MV-4-11 (cell line): ENCODE data around the gene HSD3B7.

ENCODE experiments used
- DNase-seq: peaks from one replicate; lab custom pipeline; 2025; lab: John Stamatoyannopoulos, UW

Gene HSD3B7

DNA sequence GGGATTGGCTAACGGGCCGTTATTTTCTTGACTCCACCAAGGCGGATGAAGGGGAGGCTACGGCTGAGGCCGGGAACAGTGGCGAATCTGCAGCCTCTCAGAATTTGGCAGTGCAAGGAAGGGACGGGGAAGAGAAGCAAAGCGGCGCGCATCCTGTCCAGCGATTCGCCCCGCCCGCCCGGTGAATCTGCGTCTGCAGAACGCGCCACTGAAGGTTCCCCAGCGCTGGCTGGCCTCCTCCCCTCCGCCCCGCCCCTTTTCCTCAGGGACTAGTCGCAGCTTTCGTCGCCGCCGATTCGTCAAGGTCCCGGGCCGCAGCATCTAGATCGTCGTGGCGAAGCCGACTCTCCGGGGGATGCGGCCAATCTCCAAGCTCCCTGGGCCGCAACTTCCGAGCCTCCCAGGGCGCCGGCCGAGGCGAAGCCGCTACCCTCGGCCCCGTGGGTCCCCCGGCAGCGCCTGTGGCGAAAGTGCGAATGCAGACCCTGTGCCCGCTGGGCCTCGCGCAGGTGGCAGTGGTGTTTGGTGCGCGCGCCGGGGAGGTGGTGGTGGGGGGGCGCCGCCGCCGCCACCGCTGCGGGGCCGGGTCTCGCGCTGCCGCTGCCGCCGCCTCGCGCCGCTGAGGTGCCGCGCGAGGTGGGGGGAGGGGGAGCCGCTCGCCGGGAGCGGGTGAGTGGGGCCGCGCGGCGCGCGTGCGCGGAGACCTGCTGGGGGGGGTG, 27.4 kb upstream of the HSD3B7 start, which contains the start of gene SETD1A:
TSS of gene SETD1A (plus strand) at position 299 of the 719 bp plus-strand sequence. CDS start 978 bp downstream, outside the sequence.
- peak; percentile 93 for DNase-seq

DNA sequence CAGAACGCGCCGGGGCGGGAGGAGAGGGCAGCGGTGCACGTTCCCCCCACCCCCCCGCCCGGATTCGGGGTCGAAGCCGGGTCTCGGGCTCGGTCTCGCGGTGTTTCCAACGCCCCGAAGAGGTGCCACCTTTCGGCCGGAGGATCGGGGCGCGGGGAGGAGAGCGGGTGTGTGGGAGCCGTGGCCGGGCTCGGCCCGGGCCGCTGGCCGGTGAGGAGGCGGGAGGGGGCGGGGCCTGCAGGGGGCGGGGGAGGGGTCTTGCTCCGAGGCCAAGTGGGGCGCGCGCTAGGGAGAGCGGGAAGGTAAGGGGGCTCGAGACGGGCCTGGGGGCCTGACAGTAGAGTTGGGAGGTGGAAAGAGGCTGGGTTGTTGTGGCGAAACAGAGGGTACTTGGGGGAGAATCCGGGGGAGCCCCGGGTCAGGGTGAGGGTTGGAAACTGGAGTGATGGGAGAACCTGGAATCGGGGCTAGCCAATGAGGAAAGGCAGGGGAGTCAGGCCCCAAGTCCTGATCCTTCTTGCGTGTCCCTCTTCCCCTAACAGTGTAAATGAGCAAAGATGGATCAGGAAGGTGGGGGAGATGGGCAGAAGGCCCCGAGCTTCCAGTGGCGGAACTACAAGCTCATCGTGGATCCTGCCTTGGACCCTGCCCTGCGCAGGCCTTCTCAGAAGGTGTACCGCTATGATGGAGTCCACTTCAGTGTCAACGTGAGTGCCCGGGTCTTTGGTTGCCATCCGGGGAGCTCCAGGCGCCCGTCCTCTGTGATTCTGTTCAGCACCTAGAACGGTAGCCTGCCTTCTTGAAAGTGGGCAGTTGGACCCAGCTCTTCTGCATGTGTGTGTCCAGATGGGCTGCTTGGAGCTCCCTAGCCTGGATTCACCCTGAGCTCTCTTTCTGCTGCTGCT, 26.6 kb upstream of the HSD3B7 start:
- DNase-seq = no peak

DNA sequence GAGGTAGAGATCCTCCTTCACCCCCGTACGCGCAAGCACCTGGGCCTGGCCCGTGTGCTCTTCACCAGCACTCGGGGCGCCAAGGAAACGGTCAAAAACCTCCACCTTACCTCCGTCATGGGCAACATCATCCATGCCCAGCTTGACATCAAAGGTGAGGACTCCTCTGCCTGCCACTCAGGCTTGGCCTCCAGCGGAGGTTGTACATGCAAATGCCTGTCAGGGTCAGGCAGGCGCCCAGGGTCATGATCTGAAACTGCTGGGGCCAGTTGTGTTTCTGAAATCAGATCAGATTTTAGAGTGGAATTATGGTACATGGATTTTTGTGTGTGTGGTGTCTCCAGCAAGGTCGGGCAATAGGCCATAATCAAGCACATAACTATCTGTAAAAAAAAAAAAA, 23.6 kb upstream of the HSD3B7 start:
- DNase-seq = no peak

DNA sequence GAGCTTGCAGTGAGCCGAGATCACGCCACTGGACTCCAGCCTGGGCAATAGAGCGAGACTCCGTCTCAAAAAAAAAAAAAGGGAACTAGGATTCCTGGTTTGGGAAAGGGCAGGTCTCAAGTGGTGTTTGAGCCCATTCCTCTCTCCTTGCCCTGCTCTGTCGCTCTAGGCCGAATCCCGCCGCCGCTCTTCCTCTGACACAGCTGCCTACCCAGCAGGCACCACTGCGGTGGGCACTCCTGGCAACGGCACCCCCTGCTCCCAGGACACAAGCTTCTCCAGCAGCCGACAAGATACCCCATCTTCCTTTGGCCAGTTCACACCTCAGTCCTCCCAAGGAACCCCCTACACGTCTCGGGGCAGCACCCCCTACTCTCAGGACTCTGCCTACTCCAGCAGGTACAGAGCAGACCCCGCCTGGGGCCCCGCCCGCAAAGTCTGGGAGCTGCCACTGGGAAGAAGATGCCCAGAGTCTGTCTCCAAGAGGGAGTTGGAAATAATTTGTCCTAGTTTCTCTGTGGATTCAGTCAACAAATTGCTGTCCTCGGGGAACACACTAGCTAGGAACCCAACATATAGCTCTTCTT, 21.0 kb upstream of the HSD3B7 start:
- no peak for DNase-seq

DNA sequence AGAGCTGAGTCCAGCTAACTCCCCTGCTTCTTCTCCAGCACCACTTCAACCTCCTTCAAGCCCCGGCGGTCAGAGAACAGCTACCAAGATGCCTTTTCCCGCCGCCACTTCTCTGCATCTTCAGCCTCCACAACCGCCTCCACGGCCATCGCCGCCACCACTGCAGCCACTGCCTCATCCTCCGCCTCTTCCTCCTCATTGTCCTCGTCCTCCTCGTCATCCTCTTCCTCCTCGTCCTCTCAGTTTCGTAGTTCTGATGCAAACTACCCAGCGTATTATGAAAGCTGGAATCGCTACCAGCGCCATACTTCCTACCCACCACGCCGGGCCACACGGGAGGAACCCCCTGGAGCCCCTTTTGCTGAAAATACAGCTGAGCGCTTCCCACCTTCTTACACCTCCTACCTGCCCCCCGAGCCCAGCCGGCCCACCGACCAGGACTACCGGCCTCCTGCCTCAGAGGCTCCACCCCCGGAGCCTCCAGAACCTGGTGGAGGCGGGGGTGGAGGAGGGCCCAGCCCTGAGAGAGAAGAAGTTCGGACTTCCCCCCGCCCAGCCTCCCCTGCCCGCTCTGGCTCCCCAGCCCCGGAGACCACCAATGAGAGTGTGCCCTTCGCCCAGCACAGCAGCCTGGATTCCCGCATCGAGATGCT, 20.3 kb upstream of the HSD3B7 start:
- peak; percentile 16 for DNase-seq

DNA sequence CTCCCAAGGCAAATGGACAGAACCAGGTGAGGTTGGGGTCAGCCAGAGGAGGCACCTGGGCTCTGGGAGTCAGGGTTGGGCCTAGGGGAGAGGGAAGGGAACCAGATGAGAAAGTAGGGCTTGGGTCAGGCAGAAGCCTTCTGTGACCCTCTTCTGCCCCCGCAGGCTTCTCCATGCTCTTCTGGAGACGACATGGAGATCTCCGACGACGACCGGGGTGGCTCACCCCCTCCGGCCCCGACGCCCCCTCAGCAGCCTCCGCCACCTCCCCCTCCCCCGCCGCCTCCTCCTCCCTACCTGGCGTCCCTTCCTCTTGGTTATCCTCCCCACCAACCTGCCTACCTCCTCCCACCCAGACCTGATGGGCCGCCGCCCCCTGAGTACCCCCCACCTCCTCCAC, 19.6 kb upstream of the HSD3B7 start:
- no peak for DNase-seq

DNA sequence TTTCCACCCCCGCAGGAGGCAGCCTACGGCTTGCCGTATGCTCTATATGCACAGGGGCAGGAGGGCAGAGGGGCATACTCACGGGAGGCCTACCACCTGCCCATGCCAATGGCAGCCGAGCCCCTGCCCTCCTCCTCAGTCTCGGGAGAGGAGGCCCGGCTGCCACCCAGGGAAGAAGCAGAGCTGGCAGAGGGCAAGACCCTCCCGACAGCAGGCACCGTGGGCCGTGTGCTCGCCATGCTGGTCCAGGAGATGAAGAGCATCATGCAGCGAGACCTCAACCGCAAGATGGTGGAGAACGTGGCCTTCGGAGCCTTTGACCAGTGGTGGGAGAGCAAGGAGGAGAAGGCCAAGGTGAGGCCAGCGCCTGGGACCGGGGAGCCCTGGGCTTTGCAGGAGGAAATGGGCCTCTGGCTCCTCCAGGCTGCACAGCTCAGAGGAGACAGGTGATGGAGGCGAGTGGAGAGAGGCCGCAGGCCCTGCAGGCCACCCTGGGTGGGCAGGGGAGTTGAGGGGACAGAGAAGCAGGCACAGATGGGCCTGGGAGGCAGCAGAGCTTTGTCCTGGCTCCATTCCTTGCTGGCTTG, 18.9 kb upstream of the HSD3B7 start:
- no peak for DNase-seq

DNA sequence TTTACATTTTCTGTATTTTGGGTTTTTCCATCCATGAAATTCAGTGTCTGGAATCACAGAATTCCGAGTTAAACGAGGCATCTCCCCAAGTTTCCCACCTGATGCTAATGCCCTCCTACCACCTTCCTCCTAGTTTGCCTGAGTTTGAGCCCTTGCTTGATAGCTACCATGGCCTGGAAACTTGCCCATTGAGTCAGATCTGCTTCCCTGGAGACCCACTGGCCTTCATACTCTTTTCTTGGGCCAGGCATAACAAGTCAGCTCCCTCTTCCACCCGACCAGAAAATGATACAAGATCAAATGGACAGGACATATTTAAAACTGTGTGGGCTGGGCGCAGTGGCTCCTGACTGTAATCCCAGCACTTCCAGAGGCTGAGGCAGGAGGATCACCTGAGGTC, 17.2 kb upstream of the HSD3B7 start:
- no peak for DNase-seq

DNA sequence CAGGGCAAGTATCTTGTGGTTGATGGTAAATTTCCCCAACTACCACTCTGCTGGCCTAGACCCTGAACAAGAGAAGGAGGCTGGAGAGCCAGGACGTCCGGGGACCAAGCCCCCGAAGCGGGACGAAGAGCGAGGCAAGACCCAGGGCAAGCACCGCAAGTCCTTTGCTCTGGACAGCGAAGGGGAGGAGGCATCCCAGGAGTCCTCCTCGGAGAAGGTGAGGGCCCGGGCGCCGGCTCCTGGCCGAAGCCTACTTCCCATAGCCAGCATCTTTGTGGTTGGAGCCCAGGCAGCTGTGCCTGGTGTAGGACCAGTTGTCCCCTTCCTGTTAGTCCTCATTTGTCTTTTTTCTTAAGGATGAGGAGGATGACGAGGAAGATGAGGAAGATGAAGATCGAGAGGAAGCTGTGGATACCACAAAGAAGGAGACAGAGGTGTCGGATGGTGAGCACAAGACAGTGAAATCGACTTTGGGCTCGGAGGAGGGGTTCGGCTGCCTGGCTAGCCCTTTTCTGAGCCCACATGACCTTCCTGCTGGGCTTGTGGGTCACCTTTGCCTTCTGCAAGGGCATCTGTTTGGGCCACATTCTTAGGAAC, 15.7 kb upstream of the HSD3B7 start:
- DNase-seq = no peak

DNA sequence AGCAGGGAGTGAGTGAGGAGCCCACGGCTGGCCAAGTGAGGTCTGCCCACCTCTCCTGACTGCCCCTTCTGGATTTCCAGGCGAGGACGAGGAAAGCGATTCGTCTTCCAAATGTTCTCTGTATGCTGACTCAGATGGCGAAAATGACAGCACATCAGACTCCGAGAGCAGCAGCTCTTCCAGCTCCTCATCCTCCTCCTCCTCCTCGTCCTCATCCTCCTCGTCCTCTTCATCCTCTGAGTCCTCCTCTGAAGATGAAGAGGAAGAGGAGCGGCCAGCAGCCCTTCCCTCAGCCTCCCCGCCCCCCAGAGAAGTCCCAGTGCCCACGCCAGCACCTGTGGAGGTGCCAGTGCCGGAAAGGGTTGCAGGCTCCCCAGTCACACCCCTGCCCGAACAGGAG, 13.7 kb upstream of the HSD3B7 start:
- DNase-seq = no peak

DNA sequence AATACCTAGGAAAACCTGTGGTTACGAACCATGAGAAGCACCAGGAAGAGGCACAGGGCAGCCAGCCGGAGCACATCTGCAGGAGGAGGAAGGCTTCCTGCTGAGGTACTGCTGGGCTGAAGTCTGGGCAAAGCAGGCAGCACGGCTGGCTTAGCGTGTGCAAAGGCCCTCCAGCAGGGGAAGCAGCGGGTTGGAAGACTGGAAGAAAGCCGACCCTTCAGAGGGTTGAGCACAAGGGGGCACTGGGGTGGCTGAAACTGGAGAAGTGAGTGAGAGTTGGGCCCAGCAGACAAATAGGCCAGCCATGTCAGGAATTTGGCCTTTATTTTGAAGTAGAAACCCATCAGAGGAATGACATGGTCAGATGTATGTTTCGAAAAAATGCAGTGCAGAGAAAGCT, 12.1 kb upstream of the HSD3B7 start:
- DNase-seq = no peak

DNA sequence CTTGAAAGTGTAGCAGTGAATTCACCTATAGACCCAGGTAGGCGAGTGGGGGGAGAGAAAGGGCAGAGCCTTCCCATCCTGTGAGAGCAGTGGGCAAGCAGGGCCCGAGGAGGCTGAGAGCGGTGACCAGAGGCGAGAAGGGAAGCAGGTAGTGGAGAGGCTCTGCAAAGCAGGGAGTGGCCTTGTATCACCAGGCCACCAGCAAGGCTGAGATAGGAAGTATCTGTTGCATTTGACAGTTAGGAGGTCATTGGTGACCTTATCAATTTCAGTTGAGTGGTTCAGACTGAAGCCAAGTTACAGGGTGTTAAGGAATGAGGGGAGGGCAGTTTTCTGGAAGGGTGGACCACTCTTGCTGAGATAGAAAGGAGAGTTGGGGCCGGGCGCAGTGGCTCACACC, 10.7 kb upstream of the HSD3B7 start:
- no peak for DNase-seq

DNA sequence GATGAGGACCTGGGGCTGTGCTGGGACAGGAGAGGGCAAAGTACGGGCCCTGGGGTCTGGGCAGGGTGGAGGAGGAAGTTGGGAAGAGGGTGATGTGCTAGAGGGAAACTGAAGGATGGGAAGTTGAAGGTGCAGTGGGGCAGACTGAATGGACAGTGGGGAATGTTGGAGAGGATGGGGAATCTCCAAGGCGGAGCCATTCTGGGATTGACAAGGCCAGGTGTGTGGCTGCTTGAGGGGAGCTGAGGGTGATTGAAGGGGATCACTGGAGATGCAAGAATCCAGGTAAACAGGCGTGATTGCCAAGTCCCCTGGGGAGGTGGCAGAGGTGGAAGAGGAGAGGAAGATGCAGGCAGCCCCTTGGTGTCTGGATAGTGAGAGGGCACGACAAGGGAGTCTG, 8.5 kb upstream of the HSD3B7 start:
- no peak for DNase-seq

DNA sequence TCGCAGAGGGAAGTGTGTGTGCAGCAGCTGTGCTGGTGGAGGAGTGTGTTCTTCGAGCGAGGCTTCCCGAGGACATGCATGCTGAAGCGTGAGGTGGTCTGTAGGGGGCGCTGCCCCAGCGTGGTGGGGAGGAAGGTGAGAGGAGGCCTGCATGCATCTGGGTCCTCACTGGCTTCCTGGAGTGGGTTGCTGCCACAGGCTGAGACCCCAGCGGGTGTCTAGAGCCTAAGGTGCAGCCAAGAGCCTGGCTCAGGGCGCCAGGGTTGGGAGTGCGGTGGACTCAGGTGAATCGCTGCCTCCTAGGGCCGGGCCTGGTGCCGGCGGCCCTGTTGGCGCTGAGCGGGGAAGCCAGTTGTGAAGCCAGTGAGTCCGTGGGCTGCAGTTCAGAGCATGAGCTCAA, 7.5 kb upstream of the HSD3B7 start:
- no peak for DNase-seq

DNA sequence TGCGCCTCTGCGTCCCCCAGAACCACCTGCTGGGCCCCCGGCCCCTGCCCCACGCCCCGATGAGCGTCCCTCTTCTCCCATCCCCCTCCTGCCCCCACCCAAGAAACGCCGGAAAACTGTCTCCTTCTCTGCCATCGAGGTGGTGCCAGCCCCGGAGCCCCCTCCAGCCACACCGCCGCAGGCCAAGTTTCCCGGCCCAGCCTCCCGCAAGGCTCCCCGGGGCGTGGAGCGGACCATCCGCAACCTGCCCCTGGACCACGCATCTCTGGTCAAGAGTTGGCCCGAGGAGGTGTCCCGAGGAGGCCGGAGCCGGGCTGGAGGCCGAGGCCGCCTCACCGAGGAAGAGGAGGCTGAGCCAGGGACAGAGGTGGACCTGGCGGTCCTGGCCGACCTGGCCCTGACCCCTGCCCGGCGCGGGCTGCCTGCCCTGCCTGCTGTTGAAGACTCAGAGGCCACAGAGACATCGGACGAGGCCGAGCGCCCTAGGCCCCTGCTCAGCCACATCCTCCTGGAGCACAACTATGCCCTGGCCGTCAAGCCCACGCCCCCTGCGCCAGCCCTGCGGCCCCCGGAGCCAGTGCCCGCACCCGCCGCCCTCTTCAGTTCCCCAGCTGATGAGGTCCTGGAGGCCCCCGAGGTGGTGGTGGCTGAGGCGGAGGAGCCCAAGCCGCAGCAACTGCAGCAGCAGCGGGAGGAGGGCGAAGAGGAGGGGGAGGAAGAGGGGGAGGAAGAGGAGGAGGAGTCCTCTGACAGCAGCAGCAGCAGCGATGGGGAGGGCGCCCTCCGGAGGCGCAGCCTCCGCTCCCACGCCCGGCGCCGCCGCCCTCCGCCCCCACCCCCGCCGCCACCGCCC, 5.6 kb upstream of the HSD3B7 start:
- no peak for DNase-seq

DNA sequence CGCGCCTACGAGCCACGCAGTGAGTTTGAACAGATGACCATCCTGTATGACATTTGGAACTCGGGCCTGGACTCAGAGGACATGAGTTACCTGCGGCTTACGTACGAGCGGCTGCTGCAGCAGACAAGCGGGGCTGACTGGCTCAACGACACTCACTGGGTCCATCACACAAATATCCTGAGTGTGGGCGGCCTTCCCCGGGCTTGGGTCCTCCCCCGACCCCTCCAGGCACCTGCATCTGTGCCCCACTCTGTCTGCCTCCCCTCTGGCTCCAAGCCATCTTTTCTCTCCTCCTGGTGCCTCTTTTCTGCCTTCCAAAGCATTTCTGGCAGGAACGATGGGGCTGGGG, 5.0 kb upstream of the HSD3B7 start:
- DNase-seq = no peak

DNA sequence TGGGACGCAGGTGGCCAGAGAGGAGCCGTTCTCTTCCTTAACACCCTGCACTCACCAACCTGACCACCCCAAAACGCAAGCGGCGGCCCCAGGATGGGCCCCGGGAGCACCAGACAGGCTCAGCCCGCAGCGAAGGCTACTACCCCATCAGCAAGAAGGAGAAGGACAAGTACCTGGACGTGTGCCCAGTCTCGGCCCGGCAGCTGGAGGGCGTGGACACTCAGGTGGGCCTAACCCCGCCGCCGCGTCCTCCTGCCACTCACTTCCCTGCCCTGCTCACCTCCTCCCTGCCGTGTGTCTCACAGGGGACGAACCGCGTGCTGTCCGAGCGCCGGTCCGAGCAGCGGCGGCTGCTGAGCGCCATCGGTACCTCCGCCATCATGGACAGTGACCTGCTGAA, 4.6 kb upstream of the HSD3B7 start:
- no peak for DNase-seq

DNA sequence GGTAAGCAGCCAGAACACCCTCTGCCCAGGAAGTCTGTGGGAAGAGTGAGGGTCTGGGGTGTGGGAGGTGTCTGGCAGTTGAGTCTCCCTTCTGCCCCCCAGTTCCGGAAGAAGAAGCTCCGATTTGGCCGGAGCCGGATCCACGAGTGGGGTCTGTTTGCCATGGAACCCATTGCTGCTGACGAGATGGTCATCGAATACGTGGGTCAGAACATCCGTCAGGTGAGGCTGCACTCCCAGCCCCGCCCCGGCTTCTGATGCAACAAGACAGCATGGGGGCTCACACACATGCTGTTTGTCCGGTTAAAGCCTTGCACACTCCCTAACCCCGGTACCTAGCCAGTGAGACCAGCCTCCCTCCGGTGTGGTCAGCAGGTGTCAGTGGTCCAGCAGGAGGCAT, 4.0 kb upstream of the HSD3B7 start:
- no peak for DNase-seq

DNA sequence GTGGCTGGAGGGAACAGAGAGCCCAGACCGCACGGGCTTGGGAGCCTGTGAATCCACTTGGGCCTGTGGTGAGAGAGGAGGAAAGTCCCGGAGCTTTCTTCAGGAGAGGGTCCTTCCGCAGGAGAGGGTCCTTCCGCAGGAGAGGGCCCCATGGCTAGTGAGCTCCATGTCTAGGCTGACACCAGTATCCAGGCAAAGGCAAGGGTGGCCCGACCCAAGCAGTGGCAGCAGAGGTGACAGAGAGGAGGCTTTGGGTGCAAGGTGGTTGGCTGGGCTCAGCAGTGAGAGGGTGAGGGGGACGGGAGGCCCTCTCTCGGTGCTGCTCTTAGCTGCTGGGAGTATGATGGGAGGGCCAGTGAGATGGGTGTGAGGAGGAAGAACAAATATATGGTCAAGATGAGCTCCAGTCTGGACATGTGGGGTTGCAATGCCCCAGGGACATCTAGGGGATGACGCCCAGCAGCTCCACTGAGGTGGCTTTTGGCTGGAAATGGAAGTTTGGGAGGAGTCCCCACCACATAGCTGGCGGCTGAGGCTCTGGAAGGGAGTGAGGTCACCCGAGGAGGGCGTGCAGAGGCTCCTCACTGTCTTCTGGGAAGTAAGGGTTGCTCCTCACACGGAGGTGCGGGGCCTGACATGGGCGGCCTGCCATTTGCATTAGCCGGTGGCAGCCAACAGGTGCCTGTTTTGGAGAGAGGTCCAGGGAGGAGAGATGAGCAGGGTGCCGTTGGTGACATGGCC, 2.3 kb upstream of the HSD3B7 start:
- DNase-seq = no peak

DNA sequence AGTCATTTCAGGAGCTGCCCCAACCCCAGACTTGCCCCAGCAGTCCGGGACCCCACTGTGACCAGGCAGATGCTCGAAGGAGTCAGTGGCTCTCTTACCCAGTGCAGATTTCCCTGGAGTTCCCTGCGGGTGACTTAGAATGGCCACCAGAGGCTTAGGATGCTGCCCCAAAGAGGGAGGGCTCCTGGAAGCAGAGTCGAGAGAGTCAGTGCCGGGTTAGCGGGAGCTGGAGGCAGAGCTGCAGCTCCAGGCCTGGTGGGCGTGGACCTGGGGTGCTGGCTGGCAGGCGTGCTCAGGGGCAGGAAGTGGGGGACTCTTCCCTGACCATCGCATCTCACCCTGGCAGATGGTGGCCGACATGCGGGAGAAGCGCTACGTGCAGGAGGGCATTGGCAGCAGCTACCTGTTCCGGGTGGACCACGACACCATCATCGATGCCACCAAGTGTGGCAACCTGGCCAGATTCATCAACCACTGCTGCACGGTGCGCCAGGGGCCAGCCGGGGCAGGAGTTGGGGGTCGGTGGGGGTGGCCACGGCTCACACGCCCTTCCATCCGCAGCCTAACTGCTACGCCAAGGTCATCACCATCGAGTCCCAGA, 1.6 kb upstream of the HSD3B7 start:
- DNase-seq = no peak
